Activated T-helper 1 cell treated with anti-CD3 and anti-CD28 coated beads, Interleukin-2, amount 50 U/mL, for 16 hours (primary cell): Measurements from ENCODE around the gene UBN2.
"Not testable (repeated sequence)": the region's sequence is repeated elsewhere in the genome, so short reads cannot be mapped to it uniquely, and the experiment has no call there.

Experiments
- DNase-seq, 2 donors: peaks; one replicate each; pipeline ENCODE4 v3.0.0-alpha.2; 2020; ENCODE audit warnings: low read depth in 1 of 2, low spot score in 1 of 2

The UBN2 gene

GRCh38 chr7:139294241-139294640, 63.2 kb downstream of the UBN2 start:
- no peak for DNase-seq

GRCh38 chr7:139294951-139295575, 64.0 kb downstream of the UBN2 start:
- DNase-seq, result no peak

- no peak for DNase-seq
These were observed 66.8 kb downstream of the UBN2 start for GRCh38 chr7:139297795-139298194.

GRCh38 chr7:139299296-139299695, 68.3 kb downstream of the UBN2 start:
- DNase-seq, result no peak

- DNase-seq, result no peak
These were observed 69.4 kb downstream of the UBN2 start for GRCh38 chr7:139300390-139300789.

GRCh38 chr7:139304517-139304916, 73.5 kb downstream of the UBN2 start:
- DNase-seq, result no peak

GRCh38 chr7:139317939-139318505, 87.0 kb downstream of the UBN2 start:
- DNase-seq, result no peak

- no peak for DNase-seq
These were observed 90.2 kb downstream of the UBN2 start for GRCh38 chr7:139321071-139321745.

GRCh38 chr7:139324709-139325108, 93.7 kb downstream of the UBN2 start:
- DNase-seq, result not testable (repeated sequence)

GRCh38 chr7:139328375-139328774, 97.3 kb downstream of the UBN2 start:
- DNase-seq, result no peak

- no peak for DNase-seq
These were observed 98.1 kb downstream of the UBN2 start for GRCh38 chr7:139329119-139329518.

GRCh38 chr7:139330333-139331030, 99.4 kb downstream of the UBN2 start:
- DNase-seq, result no peak

- DNase-seq, result no peak
These were observed 101.8 kb downstream of the UBN2 start for GRCh38 chr7:139332697-139333359.

GRCh38 chr7:139333443-139333842, 102.4 kb downstream of the UBN2 start:
- not testable (repeated sequence) for DNase-seq

- no peak for DNase-seq
These were observed 103.5 kb downstream of the UBN2 start for GRCh38 chr7:139334399-139335150.

GRCh38 chr7:139339025-139339424, 108.0 kb downstream of the UBN2 start:
- no peak for DNase-seq

GRCh38 chr7:139339698-139340036, 108.6 kb downstream of the UBN2 start:
- no peak for DNase-seq

GRCh38 chr7:139340037-139340807, 109.2 kb downstream of the UBN2 start:
- peak; percentile 92 to 95 for DNase-seq

- DNase-seq, result no peak
These were observed 109.7 kb downstream of the UBN2 start for GRCh38 chr7:139340808-139341057.

GRCh38 chr7:139341058-139341775, 110.2 kb downstream of the UBN2 start, which contains the start of gene FMC1:
Gene FMC1, plus strand, starts transcription at chr7:139341337. Its CDS starts 48 bp downstream, at chr7:139341385.
- DNase-seq, result peak; percentile 64 to 65
